GM12873 (cell line): ENCODE results near the gene CSF1.

Source experiments
- TF ChIP-seq, protein P1 (sequence below): IDR thresholded peaks from 2 replicates; pipeline ENCODE4 v1.5.1; 2012; ENCODE audit warnings: low read depth, mild to moderate bottlenecking, moderate library complexity, low read length, control low read depth; ENCODE audit not compliant: insufficient read depth; ENCODE audit errors: missing control alignments

The CSF1 gene

DNA sequence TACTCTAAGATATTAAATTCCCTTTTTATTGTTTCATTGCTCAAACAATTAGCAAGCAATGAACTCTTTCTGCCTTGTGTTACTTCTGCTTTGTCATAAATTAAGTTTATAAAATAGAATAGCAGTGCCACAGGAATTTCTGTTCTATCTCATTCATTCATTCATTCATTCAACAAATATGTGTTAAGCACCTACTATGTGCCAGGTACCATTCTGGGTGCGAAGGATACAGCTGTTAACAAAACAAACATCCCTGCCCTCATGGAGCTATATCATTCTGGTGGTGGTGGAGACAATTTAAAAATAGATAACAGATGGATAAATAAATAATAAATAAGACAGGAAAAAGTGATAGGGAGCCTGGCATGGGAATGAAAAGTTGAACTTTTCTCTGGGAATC is 39.4 kb downstream of the CSF1 start:
- TF ChIP-seq, protein P1, sequence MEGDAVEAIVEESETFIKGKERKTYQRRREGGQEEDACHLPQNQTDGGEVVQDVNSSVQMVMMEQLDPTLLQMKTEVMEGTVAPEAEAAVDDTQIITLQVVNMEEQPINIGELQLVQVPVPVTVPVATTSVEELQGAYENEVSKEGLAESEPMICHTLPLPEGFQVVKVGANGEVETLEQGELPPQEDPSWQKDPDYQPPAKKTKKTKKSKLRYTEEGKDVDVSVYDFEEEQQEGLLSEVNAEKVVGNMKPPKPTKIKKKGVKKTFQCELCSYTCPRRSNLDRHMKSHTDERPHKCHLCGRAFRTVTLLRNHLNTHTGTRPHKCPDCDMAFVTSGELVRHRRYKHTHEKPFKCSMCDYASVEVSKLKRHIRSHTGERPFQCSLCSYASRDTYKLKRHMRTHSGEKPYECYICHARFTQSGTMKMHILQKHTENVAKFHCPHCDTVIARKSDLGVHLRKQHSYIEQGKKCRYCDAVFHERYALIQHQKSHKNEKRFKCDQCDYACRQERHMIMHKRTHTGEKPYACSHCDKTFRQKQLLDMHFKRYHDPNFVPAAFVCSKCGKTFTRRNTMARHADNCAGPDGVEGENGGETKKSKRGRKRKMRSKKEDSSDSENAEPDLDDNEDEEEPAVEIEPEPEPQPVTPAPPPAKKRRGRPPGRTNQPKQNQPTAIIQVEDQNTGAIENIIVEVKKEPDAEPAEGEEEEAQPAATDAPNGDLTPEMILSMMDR = no peak

DNA sequence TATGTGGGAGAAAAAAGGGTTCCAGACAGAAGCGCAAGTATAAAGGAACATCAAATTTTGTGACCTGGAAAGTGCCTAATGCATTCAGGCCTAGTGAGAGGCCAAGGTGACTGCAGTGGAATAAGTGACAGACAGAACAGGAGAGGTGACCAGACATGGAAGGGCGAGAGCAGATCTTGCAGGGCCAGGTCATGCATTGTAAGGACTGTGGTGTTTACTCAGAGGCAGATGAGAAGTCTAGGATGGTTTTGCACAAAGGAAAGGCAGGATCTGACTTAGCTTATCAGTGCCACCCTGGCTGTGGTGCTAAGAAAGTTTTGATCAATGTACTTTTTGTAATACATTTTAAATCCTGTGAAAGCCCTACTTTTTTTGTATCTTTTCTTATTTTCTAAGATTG is 39.9 kb downstream of the CSF1 start:
- TF ChIP-seq, protein P1 = no peak

DNA sequence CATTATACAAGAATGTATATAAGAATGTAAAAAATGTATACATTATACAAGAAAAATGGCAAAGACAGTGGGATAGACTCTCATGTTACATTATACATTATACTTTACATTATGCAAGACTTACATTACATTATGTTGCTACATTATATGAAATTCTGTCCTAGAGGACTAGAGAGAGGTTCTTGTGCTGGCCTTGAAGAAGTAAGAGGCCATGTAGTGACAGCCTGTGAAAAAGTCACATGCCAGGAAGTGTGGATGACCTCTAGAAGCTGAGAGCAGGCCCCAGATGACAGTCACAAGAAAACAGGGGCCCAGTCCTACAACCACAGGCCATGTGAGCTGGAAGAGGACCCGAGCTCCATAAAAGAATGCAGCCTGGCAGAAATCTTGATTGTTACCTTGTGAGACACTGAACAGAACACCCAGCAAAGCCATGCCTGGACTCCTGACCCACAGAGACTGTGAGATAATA is 43.4 kb downstream of the CSF1 start:
- TF ChIP-seq, protein P1 = no peak

DNA sequence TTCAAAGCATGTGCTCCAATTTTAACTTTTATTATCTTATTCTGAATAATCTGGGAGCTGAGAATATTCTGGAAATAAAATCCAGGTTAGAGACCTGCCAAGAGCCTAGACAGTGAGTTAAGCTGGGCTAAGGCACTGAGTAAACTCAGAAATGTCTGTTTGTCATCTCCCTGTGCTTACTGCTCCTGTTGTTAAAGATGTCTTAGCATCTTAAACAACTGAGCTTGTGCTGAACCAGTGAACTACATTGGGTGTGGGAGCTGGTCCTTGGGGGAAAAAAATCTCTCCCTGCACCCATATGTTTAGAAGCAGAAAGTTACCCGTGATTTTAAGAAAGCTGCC is 49.0 kb downstream of the CSF1 start:
- TF ChIP-seq, protein P1 = no peak

DNA sequence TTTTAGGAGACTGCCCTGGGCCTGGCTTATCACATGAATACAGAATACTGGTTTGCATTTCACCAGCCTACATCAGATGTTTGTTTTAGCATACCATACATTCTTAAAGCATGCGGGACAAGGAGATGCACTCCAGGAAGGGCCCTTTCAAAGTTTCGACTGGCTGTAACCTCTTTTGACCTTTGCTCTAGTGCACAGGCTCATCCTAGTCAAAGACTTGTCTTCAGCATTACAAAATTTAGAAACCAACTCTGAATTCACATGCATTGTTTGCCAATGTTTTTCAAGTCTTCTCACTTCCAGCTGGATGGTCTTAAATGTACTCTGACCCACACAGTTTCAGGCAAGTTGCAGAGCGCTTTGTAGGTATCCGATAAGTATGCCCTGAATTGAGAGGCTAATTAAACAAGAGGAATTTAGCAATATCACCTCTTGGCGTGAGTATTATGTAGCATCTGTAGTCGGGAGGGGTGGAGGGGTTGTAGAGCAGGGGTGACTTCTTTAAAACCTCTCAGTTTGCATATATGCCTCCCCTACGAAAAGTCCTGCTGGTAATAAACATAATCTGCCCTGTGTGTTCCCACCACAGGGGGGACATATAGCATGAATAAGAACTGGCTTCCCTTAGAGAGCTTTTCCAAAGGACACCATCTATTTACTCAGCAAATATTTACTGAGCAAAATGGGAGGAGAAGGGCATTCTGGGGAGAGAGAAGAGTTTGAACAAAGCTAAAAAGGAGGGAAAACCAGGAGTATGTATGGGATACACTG is 49.5 kb downstream of the CSF1 start:
- TF ChIP-seq, protein P1 = no peak

DNA sequence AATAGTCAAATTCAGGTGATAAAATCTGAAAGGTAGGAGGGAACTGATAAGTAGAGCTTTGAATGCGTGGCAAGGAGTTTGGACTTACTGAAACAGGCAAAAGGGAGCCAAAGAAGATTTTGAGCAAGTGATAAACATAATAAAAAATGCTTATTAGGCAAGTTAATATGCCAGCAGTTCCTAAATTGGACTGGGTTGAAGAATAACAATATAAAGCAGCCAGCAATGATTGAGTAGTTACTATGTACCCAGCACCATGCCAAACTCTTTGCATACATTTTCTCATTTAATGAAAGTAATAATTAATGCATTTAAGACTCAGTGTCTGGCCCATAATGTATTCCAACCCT is 50.1 kb downstream of the CSF1 start:
- TF ChIP-seq, protein P1 = no peak

DNA sequence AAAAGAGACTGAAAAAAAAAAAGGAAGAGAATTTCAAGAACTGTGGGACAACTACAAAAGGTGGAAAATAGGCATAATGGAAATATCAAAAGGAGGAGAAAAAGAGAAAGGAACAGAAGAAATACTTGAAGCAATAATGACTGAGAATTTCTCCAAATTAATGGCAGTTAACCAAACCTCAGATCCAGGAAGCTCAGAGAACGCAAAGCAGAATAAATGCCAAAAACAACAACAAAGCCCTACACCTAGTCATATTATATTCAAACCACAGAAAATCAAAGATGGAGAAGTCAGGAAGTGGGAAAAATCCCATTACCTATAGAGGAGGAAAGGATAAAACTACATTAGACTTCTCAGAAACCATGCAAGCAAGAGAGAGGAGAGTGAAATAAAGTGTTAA is 53.2 kb downstream of the CSF1 start:
- TF ChIP-seq, protein P1 = no peak
